Activated CD8-positive, alpha-beta memory T cell treated with anti-CD3 and anti-CD28 coated beads for 1 hour (primary cell): Measurements from ENCODE around the gene KCNQ1OT1.

Source experiments
- DNase-seq, 2 donors: peaks; one replicate each; pipeline ENCODE4 v3.0.0-alpha.2; 2020; ENCODE audit warnings: low read depth in 1 of 2; ENCODE audit errors: extremely low read depth in 1 of 2

Gene KCNQ1OT1

DNA sequence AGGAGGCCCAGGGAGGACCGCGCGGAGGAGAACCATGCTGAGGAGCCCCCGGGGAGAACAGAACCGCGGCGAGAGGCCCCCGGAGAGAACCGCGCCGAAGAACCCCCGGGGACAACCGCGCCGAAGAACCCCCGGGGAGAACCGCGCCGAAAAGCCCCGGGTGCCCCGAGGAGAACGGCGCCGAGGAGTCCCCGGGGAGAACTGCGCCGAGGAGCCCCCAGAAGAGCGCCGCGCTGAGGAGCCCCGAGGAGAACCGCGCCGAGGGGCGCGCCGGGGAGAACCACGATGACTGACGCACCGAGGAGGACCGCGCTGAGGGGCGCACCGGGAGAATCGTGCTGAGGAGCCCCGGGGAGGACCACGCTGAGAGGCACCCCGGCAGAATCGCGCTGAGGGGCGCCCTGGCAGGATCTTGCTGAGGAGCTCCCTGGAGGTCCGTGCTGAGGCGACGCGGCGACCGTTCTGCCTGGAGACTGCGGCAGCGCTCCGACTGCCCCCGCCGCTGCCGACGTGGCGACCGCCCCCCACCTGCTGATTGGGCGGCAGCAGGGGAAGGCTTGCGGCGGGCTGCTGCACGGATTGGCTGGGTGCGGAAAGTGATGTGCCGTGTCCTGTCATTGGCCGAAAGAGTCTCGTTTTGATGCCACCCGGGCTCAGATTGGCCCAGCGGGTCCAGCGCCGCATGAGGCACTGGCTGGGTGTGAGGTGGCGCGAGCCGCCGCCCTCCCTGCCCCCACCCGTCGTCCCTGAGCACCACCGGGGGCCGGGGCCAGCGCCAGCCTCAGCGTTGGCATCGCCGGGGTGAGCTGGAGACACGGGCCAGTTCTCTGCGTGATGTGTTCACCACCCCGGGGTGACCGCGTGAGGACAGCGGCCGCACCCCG lies at the start of gene KCNQ1OT1:
Gene KCNQ1OT1, minus strand, starts transcription at position 464 of the 884 bp plus-strand sequence.
- peak; percentile 62 to 64 for DNase-seq

DNA sequence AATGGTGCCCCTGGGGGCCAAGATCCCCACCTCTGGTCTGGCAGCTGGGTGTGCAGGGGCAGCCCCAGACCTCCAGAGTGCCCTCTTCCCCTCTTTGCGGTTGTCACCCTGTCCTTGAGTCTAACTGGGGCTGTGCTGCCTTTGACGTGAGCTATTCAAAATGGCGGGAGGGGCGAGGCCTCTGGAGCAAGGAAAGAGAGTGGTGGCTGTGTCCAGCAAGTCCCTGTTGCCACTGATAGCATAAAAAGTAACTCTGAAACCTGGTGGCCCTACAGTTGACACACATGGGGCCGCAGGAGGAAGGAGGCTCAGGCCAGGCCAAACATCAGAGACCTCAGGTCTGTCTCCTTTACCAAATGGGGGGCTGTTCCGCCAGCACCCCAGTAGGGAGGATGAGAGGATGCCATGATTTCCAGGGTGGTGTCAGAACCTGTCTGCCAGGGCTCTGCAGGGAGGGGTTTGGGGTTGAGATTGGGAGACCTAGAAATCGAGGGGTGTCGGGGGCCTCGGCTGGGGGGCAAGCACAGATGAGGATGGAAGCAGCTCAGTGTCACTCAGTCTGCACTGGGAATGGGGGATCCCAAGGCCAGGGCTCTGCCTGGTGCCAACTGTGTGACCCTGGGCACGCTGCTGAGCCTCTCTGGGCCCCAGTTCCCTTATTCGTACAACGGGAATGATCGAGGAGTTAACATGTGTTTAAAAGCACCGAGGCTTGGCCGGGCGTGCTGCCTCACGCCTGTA lies 49.2 kb upstream of the KCNQ1OT1 start:
- DNase-seq = no peak

DNA sequence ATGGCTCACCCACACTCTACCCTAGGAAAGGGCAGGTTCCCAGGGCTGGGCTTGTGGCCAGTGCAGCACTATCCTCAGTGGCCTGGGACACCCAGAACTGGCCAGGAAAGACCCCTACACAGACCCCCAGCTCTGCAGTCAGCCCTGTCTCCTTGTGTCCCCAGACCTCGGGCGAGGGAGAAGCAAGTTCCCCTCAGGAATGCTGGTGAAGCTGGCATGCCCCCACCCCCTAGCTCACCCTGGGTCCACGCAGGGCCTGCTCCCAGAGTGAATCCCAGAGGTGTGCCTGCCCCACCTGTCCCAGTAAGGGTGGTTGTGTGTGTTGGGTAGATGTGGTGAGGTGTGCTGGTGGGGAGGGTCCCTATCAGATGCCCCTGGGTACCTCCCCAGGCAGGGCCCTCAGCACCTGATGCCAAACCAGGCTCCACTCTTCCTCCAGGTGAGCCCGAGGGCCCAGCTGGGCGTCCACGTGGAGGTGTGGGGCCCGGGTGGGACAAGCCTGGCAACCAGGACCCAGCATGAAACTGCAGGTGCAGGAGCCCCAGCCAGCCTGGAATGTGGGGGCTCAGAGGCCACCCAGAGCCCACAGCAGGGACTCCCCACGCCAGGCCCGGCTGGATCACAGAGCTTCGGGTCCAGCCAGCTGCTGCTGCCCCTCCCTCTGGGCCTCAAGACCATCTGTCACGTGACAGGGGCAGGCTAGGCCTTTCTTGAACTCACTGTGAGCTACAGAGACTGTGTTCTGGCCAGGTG lies 48.4 kb upstream of the KCNQ1OT1 start:
- no peak for DNase-seq

DNA sequence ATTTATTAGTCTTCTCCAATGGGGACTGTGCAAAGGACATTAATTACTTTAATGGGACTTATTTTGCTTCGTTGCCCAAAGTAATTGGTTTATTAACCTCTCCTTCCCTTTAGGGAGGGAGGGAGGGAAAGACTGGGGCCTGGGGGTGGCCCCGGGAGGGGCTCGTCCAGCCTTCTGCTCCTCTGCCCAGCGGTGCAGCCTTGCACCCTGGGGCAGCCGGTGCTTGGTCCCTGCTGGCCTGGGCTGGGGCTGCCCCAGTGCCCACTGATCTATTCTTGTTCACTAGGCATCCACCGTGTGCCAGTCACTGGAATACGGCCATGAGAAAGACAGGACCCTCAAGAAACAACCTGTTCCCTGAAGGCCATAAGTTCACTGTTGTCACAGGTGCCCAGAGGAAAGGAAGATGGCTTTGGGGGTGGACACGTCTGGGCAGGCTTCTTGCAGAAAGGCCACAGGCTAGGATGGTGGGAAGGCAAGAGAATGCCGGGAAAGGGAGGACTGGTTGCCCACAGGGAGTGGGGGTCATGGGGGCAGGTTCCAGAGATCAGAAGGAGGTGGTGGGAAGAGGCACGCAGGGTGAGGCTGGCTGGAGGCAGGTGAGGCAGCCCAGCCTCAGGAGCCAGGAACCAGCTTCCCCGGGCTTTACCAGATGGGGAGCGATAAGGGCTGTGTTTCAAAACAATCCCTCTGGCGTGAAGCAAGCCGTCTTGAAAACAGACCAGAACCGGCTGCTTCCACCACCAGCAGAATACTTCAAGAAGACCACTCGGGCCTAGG lies 47.6 kb upstream of the KCNQ1OT1 start:
- no peak for DNase-seq

DNA sequence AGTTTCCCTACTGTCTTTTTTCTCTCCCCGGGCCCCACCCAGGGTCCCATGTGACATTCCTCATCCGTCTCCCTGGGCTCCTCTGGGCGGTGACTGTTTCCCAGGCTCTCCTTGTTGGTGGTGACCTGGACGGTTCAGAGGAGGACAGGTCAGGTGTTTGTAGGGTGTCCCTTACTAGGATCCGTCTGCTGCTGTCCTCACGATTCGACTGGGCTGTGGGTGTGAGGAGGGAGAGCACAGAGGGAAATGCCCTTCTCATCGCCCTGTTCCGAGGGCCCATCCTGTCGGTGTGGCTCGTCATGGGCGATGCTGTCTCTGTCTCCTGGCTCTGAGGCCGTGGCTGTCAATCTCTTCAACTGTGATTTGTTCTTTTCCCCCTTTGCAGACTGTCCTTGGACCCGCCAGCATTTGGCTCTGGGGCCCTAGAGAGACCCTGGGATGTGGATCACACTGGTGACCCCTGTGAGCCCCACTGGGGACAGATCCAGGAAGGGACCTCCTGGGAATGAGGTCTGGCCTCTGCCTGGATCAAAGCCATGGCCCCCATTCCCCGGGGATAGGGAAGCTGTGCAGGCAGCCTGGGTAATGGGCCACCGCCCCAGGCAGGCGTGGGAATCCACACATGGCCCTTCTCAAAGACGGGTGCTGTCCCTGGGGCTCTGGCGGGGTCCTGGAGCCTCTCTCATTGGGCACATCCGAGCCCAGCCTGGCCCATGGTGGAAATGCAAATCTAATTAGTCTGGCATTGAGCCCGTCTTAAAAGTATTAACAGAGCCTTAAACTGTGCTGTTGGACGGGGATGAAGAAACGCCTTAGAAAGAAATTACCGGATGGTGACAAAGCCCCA lies 46.8 kb upstream of the KCNQ1OT1 start:
- DNase-seq = no peak

DNA sequence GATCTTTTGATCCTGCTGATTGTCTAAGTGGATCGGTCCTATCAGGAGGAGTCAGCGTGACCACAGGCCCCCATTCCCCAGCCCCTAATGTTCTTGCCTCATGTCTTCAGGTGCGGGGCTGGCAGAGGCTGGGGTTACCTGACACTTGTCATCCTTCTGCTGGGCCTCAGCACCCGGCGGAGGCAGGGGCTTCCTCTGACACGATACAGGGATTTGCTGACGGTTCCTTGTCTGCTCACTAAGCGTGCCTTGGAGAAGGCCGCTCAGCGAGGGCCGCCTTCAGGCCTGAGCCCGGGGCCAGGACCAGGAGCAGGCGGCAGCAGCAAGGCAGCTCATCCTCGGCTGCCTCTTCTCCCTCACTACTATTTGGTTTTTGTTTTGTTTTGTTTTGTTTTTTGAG lies 45.7 kb upstream of the KCNQ1OT1 start:
- DNase-seq = no peak

DNA sequence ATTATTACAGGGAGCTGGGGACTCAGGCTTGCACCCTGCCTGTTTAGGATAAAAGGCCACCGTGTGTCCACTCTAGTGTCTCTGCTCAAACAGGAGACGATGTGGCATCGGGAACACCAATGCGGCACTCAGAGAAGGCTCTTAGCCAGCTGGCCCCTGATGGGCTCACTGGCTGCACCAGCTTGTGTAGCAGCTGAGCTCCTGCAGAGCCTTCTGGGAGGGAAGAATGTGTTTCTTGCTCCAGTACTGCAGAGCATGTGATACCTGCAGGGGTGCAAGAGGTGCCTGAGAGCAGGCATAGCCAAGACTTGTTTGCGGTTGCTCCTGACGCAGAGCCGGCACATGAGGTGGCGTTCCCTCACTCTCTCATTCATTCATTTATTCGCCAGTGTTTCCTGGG lies 44.4 kb upstream of the KCNQ1OT1 start:
- no peak for DNase-seq

DNA sequence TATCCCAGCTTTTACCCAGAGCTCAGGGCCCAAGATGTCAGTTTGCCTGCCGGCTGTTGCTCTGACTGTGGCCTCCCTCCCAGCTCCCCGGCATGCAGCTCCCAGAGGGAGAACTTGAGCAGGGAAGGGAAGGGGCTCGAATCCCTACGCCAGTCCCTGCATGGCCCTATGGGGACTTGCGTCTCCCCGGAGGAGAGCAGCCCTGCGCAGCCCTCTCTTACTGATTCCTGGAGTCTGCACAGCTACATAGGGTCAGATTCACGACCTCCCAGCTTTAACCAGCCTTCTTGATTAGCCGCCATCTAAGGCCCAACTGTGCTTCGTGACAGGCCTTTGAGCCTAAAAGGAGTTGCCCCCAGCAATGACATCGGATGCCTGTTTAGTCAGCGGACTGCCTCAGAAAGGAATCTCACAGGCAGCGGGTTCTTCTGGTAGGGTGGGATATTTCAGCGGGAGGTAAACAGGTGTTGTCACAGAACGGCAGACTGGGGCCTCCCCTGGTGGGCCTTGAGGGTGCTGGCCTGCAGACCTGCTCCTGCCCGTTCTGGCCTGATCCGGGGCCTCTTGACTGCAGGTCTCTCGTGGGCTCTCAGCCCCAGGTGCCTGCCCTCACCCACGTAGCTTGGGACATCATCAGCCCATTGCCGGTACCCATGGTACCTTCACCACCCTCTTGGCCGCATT lies 43.8 kb upstream of the KCNQ1OT1 start:
- DNase-seq = no peak

DNA sequence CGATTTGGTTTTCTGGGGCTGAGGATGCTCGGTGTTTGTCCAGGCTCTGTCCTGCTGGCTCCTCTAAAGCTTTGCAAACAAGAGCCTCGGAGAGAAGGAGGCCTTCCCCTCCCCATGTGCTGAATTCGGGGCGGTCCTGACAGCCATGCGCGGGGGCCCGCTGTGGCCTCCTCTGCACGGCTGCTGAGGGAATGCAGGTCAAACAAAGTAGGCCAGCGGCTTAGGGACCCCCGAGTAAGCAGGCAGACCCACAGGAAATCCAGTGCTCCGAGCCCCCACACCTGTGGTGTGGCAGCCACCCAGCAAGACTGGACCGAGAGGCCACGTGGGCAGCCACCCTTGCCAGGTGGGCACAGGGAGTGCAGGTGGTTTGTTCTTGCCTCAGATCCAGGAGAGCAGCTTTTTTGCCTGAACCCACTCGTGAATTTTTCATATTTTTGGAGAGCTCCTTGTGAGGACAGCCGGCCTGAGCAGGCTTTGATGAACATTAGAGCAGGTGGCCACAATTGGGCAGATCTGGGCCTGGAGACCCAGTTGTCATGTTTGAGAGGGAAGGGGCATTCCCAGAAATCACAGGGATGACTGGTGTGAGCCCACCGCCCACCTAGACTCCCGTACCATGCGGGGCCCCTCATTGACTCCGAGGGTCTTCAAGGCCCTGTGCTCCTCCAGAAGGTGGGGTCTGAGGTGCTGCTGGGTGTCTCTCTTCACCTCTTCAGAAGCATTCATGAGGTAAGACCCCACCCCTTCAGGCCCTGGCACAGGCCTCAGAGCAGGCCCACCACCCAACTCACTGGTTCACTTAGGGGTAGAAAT lies 43.0 kb upstream of the KCNQ1OT1 start:
- DNase-seq = no peak

DNA sequence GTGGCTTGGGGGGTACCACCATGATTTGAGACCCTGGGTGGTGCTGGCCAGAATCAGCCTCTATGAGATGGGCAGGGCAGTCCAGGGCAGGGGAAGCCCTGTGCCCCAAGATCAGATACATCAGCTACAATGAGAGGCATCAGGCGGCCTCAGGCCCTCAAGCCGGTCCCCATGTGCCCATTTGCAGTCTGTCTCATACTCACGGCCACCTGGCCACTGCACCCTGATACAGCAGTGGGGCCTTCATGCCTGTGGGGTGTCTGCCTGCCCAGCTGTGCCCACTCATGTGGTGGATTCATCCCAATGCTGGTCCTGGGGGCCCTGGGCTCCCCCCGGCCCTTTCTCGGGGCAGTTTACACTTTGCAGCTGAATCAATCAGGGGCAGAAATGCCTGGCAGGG lies 42.4 kb upstream of the KCNQ1OT1 start:
- DNase-seq = no peak

DNA sequence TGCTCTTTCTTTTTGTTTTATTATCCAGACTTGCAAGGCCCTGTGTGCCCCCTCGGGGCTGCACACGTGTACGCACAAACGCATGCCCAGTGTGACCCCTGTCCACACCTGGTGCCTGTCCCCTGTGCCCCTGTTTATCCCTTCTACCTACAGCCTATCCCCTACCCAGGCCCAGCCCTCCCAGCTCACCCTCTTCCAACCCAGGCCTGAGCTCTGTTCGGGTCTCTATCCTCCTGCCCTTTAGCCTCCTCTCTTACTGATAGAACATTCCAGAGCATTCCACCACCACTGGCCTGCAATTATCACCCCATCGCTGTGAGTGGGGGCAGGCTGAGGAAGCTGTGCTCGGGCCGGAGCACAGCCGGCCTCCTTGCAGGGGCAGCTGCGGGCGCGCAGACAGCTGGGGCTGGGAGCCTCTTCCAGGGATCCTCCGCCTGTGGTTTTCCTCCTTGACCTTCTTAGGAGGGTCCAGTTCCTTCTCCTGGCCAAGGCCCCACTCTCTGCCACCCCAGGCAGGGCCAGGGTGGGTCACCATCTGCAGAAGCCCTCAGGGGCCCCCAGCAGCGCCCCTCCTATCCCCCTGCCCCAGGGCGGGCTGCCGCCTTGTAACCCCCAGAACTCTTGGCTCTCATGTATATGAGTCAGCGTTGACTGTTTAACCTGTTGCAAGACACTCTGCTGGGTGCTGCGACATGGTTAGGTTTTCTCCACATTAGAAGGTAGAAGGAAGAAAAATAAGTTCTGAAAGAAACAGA lies 41.8 kb upstream of the KCNQ1OT1 start:
- DNase-seq = no peak

DNA sequence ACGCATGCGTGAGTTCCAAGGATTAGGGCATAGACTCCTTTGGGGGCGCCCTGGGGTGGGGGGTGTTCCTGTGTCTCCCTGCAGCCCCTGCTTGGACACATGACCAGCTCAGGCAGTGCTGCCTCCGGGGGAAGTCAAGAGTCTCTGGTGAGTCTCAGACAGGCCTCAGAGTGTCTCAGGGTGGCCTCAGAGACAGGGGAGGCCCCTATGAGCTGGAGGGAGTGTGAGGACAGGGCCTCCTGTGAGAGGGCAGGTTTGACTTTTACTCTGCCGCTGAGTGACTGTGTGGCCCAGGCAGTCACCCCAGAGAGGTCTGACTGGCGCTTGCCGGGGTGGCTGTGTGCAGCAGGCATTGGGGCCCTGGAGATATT lies 41.2 kb upstream of the KCNQ1OT1 start:
- no peak for DNase-seq

DNA sequence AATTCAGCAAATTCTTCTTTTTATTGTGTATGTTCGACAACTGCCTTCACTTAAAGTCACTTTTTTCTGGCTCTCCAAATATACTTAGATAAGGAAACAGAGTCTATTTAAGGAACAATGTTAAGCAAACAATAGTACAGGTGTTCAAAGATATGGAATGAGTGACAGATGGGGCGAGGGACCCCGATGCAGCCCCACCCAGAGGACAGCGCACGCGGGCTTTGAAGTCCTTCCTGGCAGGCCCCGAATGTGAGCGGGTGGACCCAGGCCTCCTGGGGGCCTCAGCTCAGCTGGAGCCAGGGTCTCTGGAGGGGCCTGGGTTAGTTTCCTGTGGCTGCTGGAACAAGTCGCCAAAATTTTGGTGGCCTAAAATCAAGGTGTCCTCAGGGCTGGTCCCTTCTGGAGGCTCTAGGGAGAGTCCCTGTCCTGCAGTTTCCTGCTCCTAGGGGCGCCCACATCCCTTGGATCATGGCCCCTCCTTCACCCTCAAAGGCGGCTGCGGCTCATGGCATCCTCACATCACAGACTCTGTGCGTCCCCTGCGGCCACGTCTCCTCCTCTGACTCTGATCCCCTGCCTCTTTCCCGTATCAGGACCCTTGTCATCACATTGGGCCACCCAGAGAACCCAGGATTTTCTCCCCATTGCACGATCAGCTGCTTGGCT lies 40.6 kb upstream of the KCNQ1OT1 start:
- no peak for DNase-seq

DNA sequence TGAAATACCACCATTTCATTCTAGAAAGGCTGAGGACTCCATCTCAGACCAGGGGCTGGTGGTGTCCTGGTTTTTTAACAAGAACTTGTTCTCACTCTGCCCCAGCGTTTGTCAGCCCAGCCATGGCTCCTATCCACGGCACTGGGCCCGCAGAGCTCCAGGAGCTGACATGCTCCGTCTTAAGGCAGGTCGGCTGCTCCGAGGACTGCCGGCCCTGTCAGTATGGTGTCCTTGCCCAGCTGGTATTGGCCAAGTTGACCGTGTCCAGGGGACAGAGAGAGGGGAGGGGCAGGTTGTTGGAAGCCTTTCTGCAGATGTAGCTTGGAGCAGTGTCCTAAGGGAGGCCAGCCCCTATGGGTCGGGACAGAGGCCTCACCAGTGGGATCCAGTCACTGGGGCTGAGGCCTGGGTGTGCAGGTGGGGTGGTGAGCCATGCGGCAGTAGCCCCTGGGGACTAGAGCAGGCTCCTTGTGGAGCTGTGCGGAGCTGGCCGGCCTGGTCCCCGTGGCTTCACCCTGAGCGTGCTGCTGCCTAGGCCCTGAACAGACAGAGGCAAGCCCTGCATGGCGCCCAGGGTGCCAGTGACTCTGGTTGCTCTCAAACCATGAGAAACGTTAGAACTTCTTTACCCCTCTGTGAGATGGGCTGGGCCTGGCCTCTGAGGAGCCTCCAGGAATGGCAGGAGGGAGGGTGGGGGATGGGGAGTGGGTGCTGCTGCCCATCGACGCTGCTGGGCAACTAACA lies 39.9 kb upstream of the KCNQ1OT1 start:
- DNase-seq = no peak

DNA sequence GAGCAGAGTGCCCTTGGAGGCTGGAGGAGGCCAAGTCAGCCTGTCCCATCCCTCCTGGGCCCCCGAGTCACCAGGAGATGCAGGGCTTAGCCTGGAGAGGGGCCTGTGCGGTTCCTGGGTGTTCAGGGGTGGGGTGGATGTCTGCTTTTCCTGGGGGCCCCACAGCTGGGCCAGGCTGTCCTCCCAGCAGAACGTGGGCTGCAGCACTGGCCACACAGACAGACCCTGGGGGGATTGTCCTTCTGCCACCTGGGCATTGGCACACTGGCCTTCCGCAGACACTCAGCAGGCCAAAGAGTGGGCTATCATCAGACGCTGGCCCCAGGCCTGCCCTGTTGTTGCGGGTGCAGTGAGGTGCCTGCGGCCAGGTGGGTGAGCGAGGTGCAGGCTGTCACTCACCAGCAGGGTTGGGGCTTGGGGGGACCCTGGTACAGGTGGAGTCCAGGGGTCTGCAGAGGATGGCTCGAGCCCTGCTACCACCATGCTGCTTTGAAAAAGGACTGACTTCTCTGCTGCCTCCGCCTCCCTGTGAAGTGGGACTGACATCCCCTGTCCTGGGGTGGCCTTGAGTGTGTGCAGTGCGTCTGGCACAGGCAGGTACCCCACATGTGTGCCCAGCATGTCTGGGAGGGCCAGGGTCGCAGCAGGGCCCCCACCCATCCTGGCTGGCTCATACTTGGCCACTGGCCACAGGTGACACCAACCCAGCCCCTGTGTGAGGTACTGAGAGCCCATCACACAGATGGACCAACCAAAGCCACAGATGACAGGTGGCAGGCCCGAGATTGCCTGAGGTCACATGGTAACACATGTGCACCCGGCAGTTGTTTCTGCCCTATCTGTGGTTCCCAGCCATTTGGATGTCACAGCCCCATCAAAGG lies 39.0 kb upstream of the KCNQ1OT1 start:
- no peak for DNase-seq

DNA sequence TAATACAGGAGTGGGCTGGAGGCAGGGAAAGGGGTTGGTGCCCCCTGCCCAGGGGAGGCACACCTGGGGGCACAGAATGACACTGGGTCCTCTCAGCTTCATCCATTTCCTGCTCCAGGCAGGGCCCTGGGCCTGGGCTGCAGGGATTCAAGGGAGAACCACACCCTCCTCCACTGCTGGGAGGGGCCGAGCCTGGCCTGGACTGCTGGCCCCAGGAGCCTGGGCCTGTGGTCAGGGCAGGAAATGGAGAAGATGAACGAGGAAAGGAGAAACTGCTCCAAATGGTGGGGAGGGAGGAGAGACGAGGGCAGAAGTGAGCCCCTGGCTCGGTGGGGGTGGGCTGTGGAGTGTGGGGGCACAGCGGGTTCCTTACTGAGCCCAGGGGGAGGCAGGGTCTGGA lies 38.1 kb upstream of the KCNQ1OT1 start:
- DNase-seq = no peak
